Esophagus (tissue), 2 donors: ENCODE results near the gene GRPEL2. TPM values are rescaled to one million over a fixed set of nuclear protein-coding genes. Genes with fewer than 3 reads are reported as not detected.

Source experiments
- H3K27ac ChIP-seq, 2 donors: one replicate each; pipeline ENCODE4 v1.5.1; 2013; ENCODE audit warnings: low read depth in 2 of 2, mild to moderate bottlenecking in 2 of 2, inconsistent platforms in 1 of 2, low read length in 1 of 2, moderate library complexity in 1 of 2
- H3K27me3 ChIP-seq, 2 donors: one replicate each; pipeline ENCODE4 v1.6.1; 2013; ENCODE audit warnings: low read length in 2 of 2, control low read depth in 1 of 2, mild to moderate bottlenecking in 1 of 2; ENCODE audit not compliant: insufficient read depth in 2 of 2, control insufficient read depth in 1 of 2
- H3K36me3 ChIP-seq, 2 donors: one replicate each; pipeline ENCODE4 v1.6.1; 2013; ENCODE audit warnings: low read length in 1 of 2; ENCODE audit not compliant: control insufficient read depth in 2 of 2, insufficient read depth in 2 of 2
- H3K4me1 ChIP-seq, 2 donors: one replicate each; pipeline ENCODE4 v1.6.1; 2013; ENCODE audit warnings: low read length in 1 of 2; ENCODE audit not compliant: control insufficient read depth in 2 of 2, insufficient read depth in 2 of 2
- H3K4me3 ChIP-seq, 2 donors: one replicate each; pipeline ENCODE4 v1.5.1; 2013; ENCODE audit warnings: low read length in 2 of 2, mild to moderate bottlenecking in 2 of 2, low read depth in 1 of 2, moderate library complexity in 1 of 2
- H3K9me3 ChIP-seq, 2 donors: one replicate each; pipeline ENCODE4 v1.6.1; 2013; ENCODE audit warnings: mild to moderate bottlenecking in 2 of 2, low read depth in 1 of 2, low read length in 1 of 2, moderate library complexity in 1 of 2; ENCODE audit not compliant: control insufficient read depth in 2 of 2, insufficient read depth in 1 of 2
- WGBS, 2 donors: extraction: QIAGEN DNeasy Blood & Tissue Kit; methylation state at CpG; one replicate each; pipeline ENCODE4 v1.1.7; 2013; 5-methylcytosine and 5-hydroxymethylcytosine counted together
- polyA plus RNA-seq, 2 donors: library from polyadenylated mRNA; stranded (reverse); fragments of 200-250 nt; gene quantifications; one replicate each; pipeline ENCODE4 v1.2.3, GENCODE V29; 2013
- donor health status: healthy with polysubstance abuse.
- donor health status: Bipolar disorder and iron deficiency.

GRPEL2 gene
- polyA plus RNA-seq, 2 donors: 18.5 to 78.7 TPM

- no peaks in the 10 kb centered on the region for H3K27me3 ChIP-seq
- 35 to 41% methylated on average over 12 of the region's 12 CpGs for WGBS, 2 donors
- H3K4me1 ChIP-seq: peaks cover 5 to 8% of the 10 kb centered on the region in 2 donors
- no peak overlapping the region for H3K4me3 ChIP-seq
- no peaks in the 10 kb centered on the region for H3K9me3 ChIP-seq
- no peaks in the 10 kb centered on the region for H3K36me3 ChIP-seq
- H3K27ac ChIP-seq: peak overlapping the region in 1 of 2 donors; percentile 42
Observed at GRCh38 chr5:149371296-149371962, 26.1 kb downstream of the GRPEL2 start.

- H3K27me3 ChIP-seq: no peaks in the 10 kb centered on the region
- no peaks in the 10 kb centered on the region for H3K36me3 ChIP-seq
- H3K4me3 ChIP-seq: no peak overlapping the region
- no peaks in the 10 kb centered on the region for H3K9me3 ChIP-seq
- 74 to 77% methylated on average over 4 of the region's 4 CpGs for WGBS, 2 donors
- H3K4me1 ChIP-seq: peaks cover 5 to 6% of the 10 kb centered on the region in 2 donors
- H3K27ac ChIP-seq: peak overlapping the region in 1 of 2 donors; percentile 42
Observed at GRCh38 chr5:149372076-149372795, 26.9 kb downstream of the GRPEL2 start.

- Histone ChIP-seq H3K4me3 (no peak overlapping the region), H3K4me1 (peaks cover 0 to 5% of the 10 kb centered on the region in 2 donors), H3K9me3 (no peaks in the 10 kb centered on the region), H3K27me3 (no peaks in the 10 kb centered on the region), H3K36me3 (no peaks in the 10 kb centered on the region), H3K27ac (no peak overlapping the region)
- 86 to 95% methylated on average over 3 of the region's 3 CpGs for WGBS, 2 donors
Observed at GRCh38 chr5:149372932-149373331, 27.6 kb downstream of the GRPEL2 start.

- Histone ChIP-seq H3K4me1 (peaks cover 3% of the 10 kb centered on the region in 2 donors), H3K9me3 (no peaks in the 10 kb centered on the region), H3K36me3 (no peaks in the 10 kb centered on the region), H3K27me3 (no peaks in the 10 kb centered on the region), H3K4me3 (no peak overlapping the region), H3K27ac (no peak overlapping the region)
- 91 to 97% methylated on average over 20 of the region's 20 CpGs for WGBS, 2 donors
Observed at GRCh38 chr5:149374303-149374702, 29.0 kb downstream of the GRPEL2 start.

- WGBS, 2 donors: 80 to 85% methylated on average over 3 of the region's 3 CpGs
- Histone ChIP-seq H3K36me3 (no peaks in the 10 kb centered on the region), H3K27me3 (no peaks in the 10 kb centered on the region)
Observed at GRCh38 chr5:149374801-149375200, 29.5 kb downstream of the GRPEL2 start.

GRCh38 chr5:149375434-149375833 is 30.1 kb downstream of the GRPEL2 start:
- 89 to 93% methylated on average over 6 of the region's 6 CpGs for WGBS, 2 donors
- Histone ChIP-seq H3K36me3 (no peaks in the 10 kb centered on the region), H3K9me3 (no peaks in the 10 kb centered on the region), H3K4me1 (peaks cover 3% of the 10 kb centered on the region in 2 donors), H3K27me3 (no peaks in the 10 kb centered on the region), H3K27ac (no peak overlapping the region), H3K4me3 (no peak overlapping the region)

More at GRCh38 chr5:149374801-149375200, 29.5 kb downstream of the GRPEL2 start:
- H3K9me3 ChIP-seq: no peaks in the 10 kb centered on the region
- no peak overlapping the region for H3K27ac ChIP-seq
- H3K4me1 ChIP-seq: peaks cover 3% of the 10 kb centered on the region in 2 donors
- no peak overlapping the region for H3K4me3 ChIP-seq

- no peak overlapping the region for H3K4me3 ChIP-seq
- H3K27me3 ChIP-seq: no peaks in the 10 kb centered on the region
- no peaks in the 10 kb centered on the region for H3K9me3 ChIP-seq
- H3K4me1 ChIP-seq: peaks cover under 1 to 3% of the 10 kb centered on the region in 2 donors
- 95 to 96% methylated on average over 12 of the region's 12 CpGs for WGBS, 2 donors
- no peak overlapping the region for H3K27ac ChIP-seq
- no peaks in the 10 kb centered on the region for H3K36me3 ChIP-seq
Observed at GRCh38 chr5:149376104-149376503, 30.8 kb downstream of the GRPEL2 start.

- WGBS, 2 donors: 92 to 94% methylated on average over 7 of the region's 7 CpGs
Observed at GRCh38 chr5:149376711-149377447, 31.6 kb downstream of the GRPEL2 start.

GRCh38 chr5:149378241-149378820 is 33.0 kb downstream of the GRPEL2 start:
- 43 to 45% methylated on average over 5 of the region's 5 CpGs for WGBS, 2 donors
- Histone ChIP-seq H3K4me3 (no peak overlapping the region), H3K4me1 (peaks cover 0 to 3% of the 10 kb centered on the region in 2 donors), H3K27ac (peak overlapping the region; percentile 32 to 74), H3K36me3 (no peaks in the 10 kb centered on the region), H3K27me3 (no peaks in the 10 kb centered on the region), H3K9me3 (no peaks in the 10 kb centered on the region)

More at GRCh38 chr5:149376711-149377447, 31.6 kb downstream of the GRPEL2 start:
- Histone ChIP-seq H3K27me3 (no peaks in the 10 kb centered on the region), H3K27ac (no peak overlapping the region), H3K4me1 (peaks cover 0 to 3% of the 10 kb centered on the region in 2 donors), H3K36me3 (no peaks in the 10 kb centered on the region), H3K4me3 (no peak overlapping the region), H3K9me3 (no peaks in the 10 kb centered on the region)
